Esophagus muscularis mucosa (tissue), 3 donors: ENCODE results near the gene HDAC4.

Source experiments
- CTCF ChIP-seq, 3 experiments: fragments of 200-600 bp in 2 of 3; fragments of 450-650 bp in 1 of 3; sonication (generic) in 2 of 3; IDR thresholded peaks; one replicate each; pipeline ENCODE4 v1.5.1; 2017 to 2019; ENCODE audit warnings: antibody characterized with exemption in 3 of 3, mild to moderate bottlenecking in 2 of 3, moderate library complexity in 1 of 3
- POLR2A ChIP-seq: fragments of 450-650 bp; IDR thresholded peaks from one replicate; pipeline ENCODE4 v1.6.1; 2017; ENCODE audit warnings: antibody characterized with exemption, moderate library complexity, mild to moderate bottlenecking, low read depth

DNA sequence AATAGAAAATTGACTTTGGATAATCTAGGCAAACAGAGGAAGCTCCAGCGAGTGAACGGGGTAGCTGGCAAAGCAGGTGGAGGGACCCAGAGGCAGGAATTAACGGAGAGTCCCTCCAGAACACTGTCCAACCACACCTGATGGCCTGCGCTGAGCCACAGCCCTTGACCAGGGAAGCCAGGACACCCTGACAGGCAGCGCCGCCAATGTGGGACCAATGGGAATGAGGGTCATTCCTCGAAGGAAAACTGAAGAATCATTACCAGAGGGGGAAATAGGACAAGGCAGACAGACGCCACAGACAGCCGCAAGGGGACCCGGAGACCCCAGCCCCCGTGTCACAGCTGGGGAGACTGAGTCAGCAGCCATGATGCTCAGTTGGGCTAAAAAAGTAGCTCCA, 40.8 kb downstream of the HDAC4 start:
- TF ChIP-seq CTCF (IDR thresholded peaks at IDR 0.05) (no peak), POLR2A (no peak)
